IMR-90 (cell line): Measurements from ENCODE around the gene TEX261. TPM values are rescaled to one million over a fixed set of nuclear protein-coding genes. Genes with fewer than 3 reads are reported as not detected.

Experiments used
- ATAC-seq: fragments of 200-7000 bp; cut with Tn5 transposase; 2 replicates; pipeline ENCODE4 v1.9.1; 2020; ENCODE audit warnings: low read depth, mild to moderate bottlenecking, moderate library complexity
- BruUV-seq: library from RNA; stranded (reverse); fragments of 400-500 nt; replicated peaks from 2 replicates; lab custom pipeline; 2021; lab: Mats Ljungman, UMichigan
- CTCF ChIA-PET: fragments of 300-600 bp; formaldehyde crosslinking; extraction: SDS; loops from one replicate; lab custom pipeline; 2021; ENCODE audit warnings: antibody characterized with exemption; lab: Yijun Ruan, JAX
- POLR2A ChIA-PET: fragments of 300-600 bp; sonication (Branson Sonifier 250); formaldehyde crosslinking; loops from one replicate; lab custom pipeline; 2022; ENCODE audit warnings: antibody characterized with exemption; ENCODE audit not compliant: unreplicated experiment; lab: Charles Lee
- DNase-seq: peaks from one replicate; pipeline ENCODE4 v3.0.0; 2013
- H2AFZ ChIP-seq: replicated peaks from 2 replicates; pipeline ENCODE3; 2013; ENCODE audit warnings: low read length, mild to moderate bottlenecking; ENCODE audit not compliant: poor library complexity
- H2AK5ac ChIP-seq: 2 replicates; pipeline ENCODE4 v1.6.1; 2013; ENCODE audit warnings: low read depth, low read length, inconsistent platforms
- H2AK9ac ChIP-seq: replicated peaks from 2 replicates; pipeline ENCODE3; 2013; ENCODE audit warnings: mild to moderate bottlenecking, low read depth, low read length, moderate library complexity; ENCODE audit not compliant: poor library complexity
- H2BK120ac ChIP-seq: 2 replicates; pipeline ENCODE4 v1.6.1; 2013; ENCODE audit warnings: low read depth, low read length, inconsistent platforms
- H2BK15ac ChIP-seq: 3 replicates; pipeline ENCODE4 v1.6.1; 2013; ENCODE audit warnings: low read depth, low read length, inconsistent platforms
- H2BK20ac ChIP-seq: 2 replicates; pipeline ENCODE4 v1.6.1; 2013; ENCODE audit warnings: low read depth, mild to moderate bottlenecking, inconsistent platforms, low read length, moderate library complexity
- H2BK5ac ChIP-seq: 2 replicates; pipeline ENCODE4 v1.6.1; 2013; ENCODE audit warnings: mild to moderate bottlenecking, low read depth, low read length, inconsistent platforms; ENCODE audit not compliant: poor library complexity, severe bottlenecking
- H3K14ac ChIP-seq: replicated peaks from 2 replicates; pipeline ENCODE4 v1.6.1; 2013; ENCODE audit warnings: low read depth, low read length, inconsistent platforms
- H3K18ac ChIP-seq: 2 replicates; pipeline ENCODE4 v1.6.1; 2013; ENCODE audit warnings: low read depth, low read length, control low read depth
- H3K23ac ChIP-seq: 2 replicates; pipeline ENCODE4 v1.6.1; 2013; ENCODE audit warnings: low read depth, low read length, inconsistent platforms
- H3K27ac ChIP-seq: 2 replicates; pipeline ENCODE4 v1.5.1; 2013; ENCODE audit warnings: mild to moderate bottlenecking, control low read depth, low read length; ENCODE audit not compliant: insufficient read depth
- H3K27me3 ChIP-seq: 2 replicates; pipeline ENCODE4 v1.6.1; 2013; ENCODE audit warnings: low read length; ENCODE audit not compliant: control insufficient read depth, insufficient read depth
- H3K36me3 ChIP-seq: 2 replicates; pipeline ENCODE4 v1.6.1; 2013; ENCODE audit warnings: low read length, mixed read lengths; ENCODE audit not compliant: control insufficient read depth, insufficient read depth
- H3K4ac ChIP-seq: 2 replicates; pipeline ENCODE4 v1.6.1; 2013; ENCODE audit warnings: low read depth, low read length, inconsistent platforms
- H3K4me1 ChIP-seq: 2 replicates; pipeline ENCODE4 v1.6.1; 2013; ENCODE audit warnings: low read length, mixed read lengths; ENCODE audit not compliant: control insufficient read depth, insufficient read depth
- H3K4me2 ChIP-seq: 2 replicates; pipeline ENCODE4 v1.6.1; 2013; ENCODE audit warnings: low read depth, mild to moderate bottlenecking, control low read depth, low read length, moderate library complexity
- H3K4me3 ChIP-seq: 2 replicates; pipeline ENCODE4 v1.5.1; 2013; ENCODE audit warnings: low read depth, mild to moderate bottlenecking, control low read depth, low read length, moderate library complexity; ENCODE audit not compliant: insufficient read depth
- H3K56ac ChIP-seq: 2 replicates; pipeline ENCODE4 v1.6.1; 2013; ENCODE audit warnings: low read length, inconsistent platforms; ENCODE audit not compliant: insufficient read depth; ENCODE audit errors: extremely low read depth
- H3K79me1 ChIP-seq, 2 experiments: 2 replicates each; pipeline ENCODE4 v1.6.1; 2013; ENCODE audit warnings: low read length in 2 of 2, inconsistent platforms in 1 of 2, low read depth in 1 of 2
- H3K9ac ChIP-seq: 2 replicates; pipeline ENCODE4 v1.6.1; 2013; ENCODE audit warnings: low read depth, low read length, control low read depth
- H3K9me1 ChIP-seq: 2 replicates; pipeline ENCODE4 v1.6.1; 2013; ENCODE audit warnings: low read length, inconsistent platforms; ENCODE audit not compliant: insufficient read depth
- H3K9me3 ChIP-seq: 2 replicates; pipeline ENCODE4 v1.6.1; 2013; ENCODE audit warnings: low read length; ENCODE audit not compliant: control insufficient read depth, insufficient read depth
- H4K20me1 ChIP-seq: 2 replicates; pipeline ENCODE4 v1.6.1; 2013; ENCODE audit warnings: low read length, inconsistent platforms; ENCODE audit not compliant: insufficient read depth
- H4K5ac ChIP-seq: 2 replicates; pipeline ENCODE4 v1.6.1; 2013; ENCODE audit warnings: mild to moderate bottlenecking, low read depth, low read length, control low read depth
- H4K8ac ChIP-seq, 2 experiments: 2 replicates each; pipeline ENCODE4 v1.6.1; 2013; ENCODE audit warnings: low read depth in 2 of 2, low read length in 2 of 2, control low read depth in 1 of 2, inconsistent platforms in 1 of 2
- H4K91ac ChIP-seq: 2 replicates; pipeline ENCODE4 v1.6.1; 2013; ENCODE audit warnings: low read depth, low read length, inconsistent platforms; ENCODE audit not compliant: insufficient read depth
- NFE2L2 ChIP-seq: fragments of 150-350 bp; IDR thresholded peaks from 2 replicates; pipeline ENCODE4 v1.6.1; 2016; ENCODE audit warnings: low read depth, mild to moderate bottlenecking, low read length
- WGBS, 2 experiments: methylation state at CpG; one replicate each; pipeline versions ENCODE4 v1.1.5 to v1.1.7; 2013; ENCODE audit warnings: missing lambda C conversion rate in 2 of 2; ENCODE audit not compliant: insufficient read length in 1 of 2; ENCODE audit errors: extremely low coverage in 2 of 2; 5-methylcytosine and 5-hydroxymethylcytosine counted together
- dilution Hi-C: fragments of 300-500 bp; cut with HindIII; formaldehyde crosslinking; loops from one replicate; pipeline ENCODE4 v1.14.3; 2018; ENCODE audit warnings: low sequenced_read_pairs; ENCODE audit not compliant: unreplicated experiment
- in situ Hi-C: fragments of 300-500 bp; cut with MboI; formaldehyde crosslinking; loops from 3 replicates; pipeline ENCODE4 v1.14.3; 2019; ENCODE audit warnings: low sequenced_read_pairs, inconsistent platforms, mixed read lengths
- intact Hi-C: fragments of 100-400 bp; cut with micrococcal nuclease; formaldehyde crosslinking; loops from 2 replicates; pipeline ENCODE4 v1.10.0; 2022
- polyA plus RNA-seq, 3 experiments: library from polyadenylated mRNA; depleted of rRNA; stranded (reverse); fragments of >200 nt; gene quantifications; 2 replicates each; pipeline ENCODE4 v1.2.3, GENCODE V29; 2012; ENCODE audit warnings: low replicate concordance in 1 of 3
- total RNA-seq: library from RNA; depleted of rRNA; stranded (reverse); fragments of >200 nt; gene quantifications from 2 replicates; pipeline ENCODE4 v1.2.3, GENCODE V29; 2012

TEX261 gene
- total and polyA plus RNA-seq, 2 of the 4 experiments (the other 2 are of a cell fraction): 26.3 to 69.8 TPM

- H2BK5ac ChIP-seq: no peak overlapping the region
- in situ Hi-C loops: no loop called here
- H3K23ac ChIP-seq: no peak overlapping the region
- H2AK9ac ChIP-seq: no peak overlapping the region
- no peak overlapping the region for H4K91ac ChIP-seq
- H2BK120ac ChIP-seq: no peak overlapping the region
- H2BK20ac ChIP-seq: no peak overlapping the region
- 40% methylated on average over 1 of the region's 7 CpGs; no CpG with 5 or more reads in 1 of the 2 experiments for WGBS, 2 experiments
- no peak overlapping the region for H4K5ac ChIP-seq
- ChIA-PET POLR2A (no interaction called here), CTCF (no interaction called here)
- H2AFZ ChIP-seq: no peak overlapping the region
- ATAC-seq: no peak
- no peak overlapping the region for H2BK15ac ChIP-seq
- intact Hi-C loops: no loop called here
- no peaks in the 10 kb centered on the region for H3K9me1 ChIP-seq
- no peak overlapping the region for H3K18ac ChIP-seq
- peaks cover 5% of the 10 kb centered on the region for H3K27me3 ChIP-seq
- no peak overlapping the region for H3K4me2 ChIP-seq
- H3K4me3 ChIP-seq: no peak overlapping the region
- dilution Hi-C loops: no loop called here
- H3K79me1 ChIP-seq: no peaks in the 10 kb centered on the region
- H4K20me1 ChIP-seq: no peaks in the 10 kb centered on the region; the same call in 1 of the 2 replicates
- no peak overlapping the region for H3K4ac ChIP-seq
- BruUV-seq: no TSS peak
- H3K36me3 ChIP-seq: no peaks in the 10 kb centered on the region
- H4K8ac ChIP-seq: no peak overlapping the region
- no peak overlapping the region for H3K14ac ChIP-seq
- no peak overlapping the region for H3K56ac ChIP-seq
- H3K27ac ChIP-seq: no peak overlapping the region
- no peak for DNase-seq
- no peak for TF ChIP-seq NFE2L2
- H3K9me3 ChIP-seq: no peaks in the 10 kb centered on the region
- no peak overlapping the region for H2AK5ac ChIP-seq
- H3K9ac ChIP-seq: no peak overlapping the region
- H3K4me1 ChIP-seq: no peaks in the 10 kb centered on the region
Observed at GRCh38 chr2:70954886-70955285, 39.8 kb downstream of the TEX261 start.
